Astrocyte of the spinal cord (primary cell): Measurements from ENCODE around the gene PELI2.
A peak's percentile ranks its signal among the peaks of the same experiment; 100 is the strongest.

ENCODE experiments used
- DNase-seq: peaks from one replicate; pipeline ENCODE4 v3.0.0; 2011; ENCODE audit warnings: low read depth, low spot score
- H3K4me3 ChIP-seq: 2 replicates; pipeline ENCODE4 v1.5.1; 2011; ENCODE audit warnings: low read depth, mild to moderate bottlenecking, low read length, moderate library complexity
- CTCF ChIP-seq: IDR thresholded peaks from 2 replicates; pipeline ENCODE4 v1.5.1; 2012; ENCODE audit warnings: low read depth, mild to moderate bottlenecking, low read length, inconsistent platforms
- in situ Hi-C: cut with HindIII; loops from 2 replicates; pipeline ENCODE4 v1.10.0; 2017; ENCODE audit warnings: low sequenced_read_pairs

PELI2 gene

GRCh38 chr14:56318393-56319115, 200.3 kb downstream of the PELI2 start:
- no peak for TF ChIP-seq CTCF
- in situ Hi-C loops = no loop called here
- DNase-seq = no peak
- H3K4me3 ChIP-seq = no peak overlapping the region

- TF ChIP-seq CTCF = no peak
- H3K4me3 ChIP-seq = no peak overlapping the region
- in situ Hi-C loops = no loop called here
- DNase-seq = no peak
Measured at GRCh38 chr14:56321861-56322260, 203.7 kb downstream of the PELI2 start.

- H3K4me3 ChIP-seq = no peak overlapping the region
- no peak for TF ChIP-seq CTCF
- DNase-seq = no peak
- in situ Hi-C loops = no loop called here
Measured at GRCh38 chr14:56322531-56322930, 204.3 kb downstream of the PELI2 start.

- in situ Hi-C loops = no loop called here
- DNase-seq = no peak
- TF ChIP-seq CTCF = no peak
- no peak overlapping the region for H3K4me3 ChIP-seq
Measured at GRCh38 chr14:56324454-56324853, 206.2 kb downstream of the PELI2 start.

GRCh38 chr14:56324856-56325699, 206.9 kb downstream of the PELI2 start:
- in situ Hi-C loops = no loop called here
- DNase-seq = peak; percentile 29
- no peak for TF ChIP-seq CTCF
- H3K4me3 ChIP-seq = no peak overlapping the region

GRCh38 chr14:56328021-56328420, 209.8 kb downstream of the PELI2 start:
- in situ Hi-C loops = no loop called here
- no peak overlapping the region for H3K4me3 ChIP-seq
- no peak for DNase-seq
- no peak for TF ChIP-seq CTCF
